22Rv1 (cell line): ENCODE measurements around the gene NECTIN1.

Source experiments
- H3K27ac ChIP-seq: fragments of 450-650 bp; 2 replicates; pipeline ENCODE4 v1.5.1; 2017
- CTCF ChIP-seq: fragments of 450-650 bp; IDR thresholded peaks from 2 replicates; pipeline ENCODE4 v1.5.1; 2017; ENCODE audit warnings: mild to moderate bottlenecking
- ZFX ChIP-seq: fragments of 450-650 bp; IDR thresholded peaks from 2 replicates; pipeline ENCODE4 v1.6.1; 2017; ENCODE audit warnings: antibody characterized with exemption, borderline replicate concordance

NECTIN1 gene

DNA sequence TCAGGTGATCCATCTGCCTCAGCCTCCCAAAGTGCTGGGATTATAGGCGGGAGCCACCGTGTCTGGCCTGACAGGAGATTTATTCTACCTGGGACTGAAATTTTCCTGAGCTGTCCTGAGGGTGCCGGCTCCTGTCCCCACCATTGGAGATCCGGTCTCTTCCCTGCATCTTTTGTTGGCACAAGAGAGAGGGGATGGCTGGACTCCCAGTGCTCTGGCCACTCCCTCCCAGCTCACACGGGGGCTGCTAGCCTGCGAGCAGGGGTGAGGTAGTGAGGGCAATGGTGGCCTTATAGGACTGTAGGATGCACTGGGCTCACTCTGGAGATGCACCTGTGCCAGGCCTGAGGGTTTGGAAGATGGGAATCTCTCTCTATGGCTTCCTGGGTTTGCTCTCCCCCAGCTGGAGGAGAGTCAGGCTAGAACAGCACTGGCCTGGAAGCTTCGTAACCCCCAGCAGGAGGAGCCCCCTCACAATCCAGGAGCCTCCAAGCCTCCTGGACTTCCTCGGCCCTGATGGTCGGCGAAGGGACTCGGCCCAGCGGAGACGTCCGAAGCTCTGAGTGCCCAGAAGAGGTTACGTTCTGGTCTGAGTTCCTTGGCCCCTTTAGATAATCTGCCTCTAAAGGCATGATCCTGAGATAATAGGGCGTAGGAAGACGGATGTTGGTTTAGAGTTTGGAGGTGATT, 106.4 kb downstream of the NECTIN1 start:
- H3K27ac ChIP-seq, result no peak overlapping the region
- no peak for TF ChIP-seq CTCF
- no peak for TF ChIP-seq ZFX

DNA sequence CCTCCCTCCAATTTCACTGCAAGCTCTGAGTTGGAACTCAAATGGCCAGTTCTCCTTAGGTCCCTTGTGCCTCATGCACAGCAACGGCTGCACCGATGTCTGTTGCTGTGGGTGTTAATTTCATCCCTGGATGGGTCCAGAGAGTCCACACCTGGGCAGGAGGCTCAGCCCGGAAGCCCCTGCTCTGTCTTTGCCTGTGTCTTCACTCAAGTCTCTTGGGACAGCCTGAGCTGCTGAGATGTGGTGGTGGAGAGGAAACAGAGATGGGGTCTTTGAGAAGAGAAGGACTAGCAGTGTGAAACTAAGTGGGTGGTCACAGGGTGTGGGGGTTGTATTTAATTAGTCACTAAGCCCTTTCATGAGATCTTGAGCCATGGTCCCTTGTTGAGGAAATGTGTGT, 109.3 kb downstream of the NECTIN1 start:
- no peak for TF ChIP-seq CTCF
- H3K27ac ChIP-seq, result no peak overlapping the region

- no peak overlapping the region for H3K27ac ChIP-seq
- no peak for TF ChIP-seq CTCF
- TF ChIP-seq ZFX, result no peak
Measured at GRCh38 chr11:119618208-119618909, 110.6 kb downstream of the NECTIN1 start.

DNA sequence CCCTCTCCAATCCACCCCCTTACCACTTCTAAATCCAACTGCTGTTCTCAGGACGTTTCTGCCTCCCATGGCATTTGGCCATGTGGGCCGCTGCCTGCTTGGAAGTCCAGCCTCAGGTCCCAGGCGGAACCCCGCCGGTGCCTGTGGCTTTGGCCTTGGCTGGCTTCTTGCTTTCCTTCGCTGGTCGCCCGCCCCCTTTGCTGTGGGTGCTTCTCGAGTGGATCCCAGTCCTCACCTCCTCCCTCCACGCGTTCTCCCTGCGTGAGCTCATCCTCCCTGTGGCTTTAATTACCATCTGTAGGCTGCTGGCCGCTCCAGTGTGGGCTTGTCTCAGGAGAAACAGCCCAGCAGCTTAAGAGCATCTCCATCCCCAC, 111.7 kb downstream of the NECTIN1 start:
- TF ChIP-seq ZFX (no peak), CTCF (no peak)
- H3K27ac ChIP-seq, result no peak overlapping the region

- TF ChIP-seq ZFX (no peak), CTCF (no peak)
- no peak overlapping the region for H3K27ac ChIP-seq
Measured at GRCh38 chr11:119616586-119617339, 112.2 kb downstream of the NECTIN1 start.

DNA sequence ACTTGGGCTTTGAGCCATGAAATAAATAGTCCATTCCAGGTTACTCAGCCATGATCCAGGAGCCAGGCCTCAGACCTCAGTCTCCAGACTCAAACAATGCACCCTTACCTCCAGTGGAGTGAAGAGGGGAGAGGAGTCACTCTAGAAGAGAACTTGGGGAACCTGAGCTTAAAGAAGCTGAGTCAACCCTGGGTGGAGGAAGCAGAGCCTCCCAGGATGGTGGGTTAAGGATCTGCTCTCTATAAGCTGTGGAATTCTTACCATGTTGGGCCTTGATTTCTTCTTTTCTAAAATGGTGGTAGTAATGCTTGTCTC, 113.2 kb downstream of the NECTIN1 start:
- TF ChIP-seq ZFX (no peak), CTCF (no peak)
- no peak overlapping the region for H3K27ac ChIP-seq
